Mucosa of rectum (tissue), 2 donors: Measurements from ENCODE around the gene PTPRD.
"Not testable (repeated sequence)": the region's sequence is repeated elsewhere in the genome, so short reads cannot be mapped to it uniquely, and the experiment has no call there.

Source experiments
- H3K27ac ChIP-seq, 2 donors: one replicate each; pipeline ENCODE4 v1.7.0; 2013; ENCODE audit warnings: inconsistent platforms in 2 of 2, low read depth in 2 of 2, low read length in 2 of 2
- H3K27me3 ChIP-seq, 2 donors: one replicate each; pipeline ENCODE4 v1.7.0; 2013; ENCODE audit warnings: low read length in 2 of 2; ENCODE audit not compliant: control insufficient read depth in 2 of 2, insufficient read depth in 2 of 2
- H3K36me3 ChIP-seq, 2 donors: one replicate each; pipeline ENCODE4 v1.7.0; 2013; ENCODE audit warnings: low read length in 2 of 2; ENCODE audit not compliant: control insufficient read depth in 2 of 2, insufficient read depth in 2 of 2
- H3K4me1 ChIP-seq, 2 donors: one replicate each; pipeline ENCODE4 v1.7.0; 2013; ENCODE audit warnings: low read length in 2 of 2, mild to moderate bottlenecking in 1 of 2; ENCODE audit not compliant: control insufficient read depth in 2 of 2, insufficient read depth in 2 of 2
- H3K4me3 ChIP-seq, 2 donors: one replicate each; pipeline ENCODE4 v1.7.0; 2013; ENCODE audit warnings: low read length in 2 of 2
- H3K9ac ChIP-seq, 2 donors: one replicate each; pipeline ENCODE4 v1.7.0; 2013; ENCODE audit warnings: low read length in 2 of 2, low read depth in 1 of 2, mild to moderate bottlenecking in 1 of 2
- H3K9me3 ChIP-seq, 2 donors: one replicate each; pipeline ENCODE4 v1.7.0; 2013; ENCODE audit warnings: low read length in 2 of 2; ENCODE audit not compliant: control insufficient read depth in 2 of 2
- donor health status: healthy.
- donor health status: Normal muscosa, but diverticular disease.

The PTPRD gene

GRCh38 chr9:9938432-9938831 is 674.4 kb downstream of the PTPRD start:
- Histone ChIP-seq H3K4me3 (no peak overlapping the region), H3K4me1 (no peaks in the 10 kb centered on the region), H3K9me3 (no peaks in the 10 kb centered on the region), H3K27me3 (no peaks in the 10 kb centered on the region), H3K36me3 (no peaks in the 10 kb centered on the region), H3K9ac (no peak overlapping the region), H3K27ac (no peak overlapping the region)

- H3K9ac ChIP-seq, H3K4me3 ChIP-seq, H3K27me3 ChIP-seq, H3K27ac ChIP-seq, H3K36me3 ChIP-seq, H3K9me3 ChIP-seq, H3K4me1 ChIP-seq: not testable (repeated sequence)
Measured at GRCh38 chr9:9931464-9931863, 681.3 kb downstream of the PTPRD start.

GRCh38 chr9:9924376-9924775 is 688.4 kb downstream of the PTPRD start:
- no peaks in the 10 kb centered on the region for H3K36me3 ChIP-seq
- no peak overlapping the region for H3K4me3 ChIP-seq
- H3K27ac ChIP-seq = no peak overlapping the region
- no peaks in the 10 kb centered on the region for H3K27me3 ChIP-seq
- H3K9me3 ChIP-seq = no peaks in the 10 kb centered on the region
- H3K4me1 ChIP-seq = no peaks in the 10 kb centered on the region
- no peak overlapping the region for H3K9ac ChIP-seq

- Histone ChIP-seq H3K36me3 (no peaks in the 10 kb centered on the region), H3K9me3 (no peaks in the 10 kb centered on the region), H3K4me1 (no peaks in the 10 kb centered on the region), H3K4me3 (no peak overlapping the region), H3K9ac (no peak overlapping the region), H3K27me3 (no peaks in the 10 kb centered on the region), H3K27ac (no peak overlapping the region)
Measured at GRCh38 chr9:9921805-9922204, 691.0 kb downstream of the PTPRD start.

GRCh38 chr9:9920425-9921060 is 692.3 kb downstream of the PTPRD start:
- Histone ChIP-seq H3K27ac (no peak overlapping the region), H3K36me3 (no peaks in the 10 kb centered on the region), H3K4me1 (no peaks in the 10 kb centered on the region), H3K9me3 (no peaks in the 10 kb centered on the region), H3K9ac (no peak overlapping the region), H3K4me3 (no peak overlapping the region), H3K27me3 (no peaks in the 10 kb centered on the region)

- H3K4me1 ChIP-seq = no peaks in the 10 kb centered on the region
- H3K9ac ChIP-seq = no peak overlapping the region
- no peaks in the 10 kb centered on the region for H3K27me3 ChIP-seq
- no peak overlapping the region for H3K27ac ChIP-seq
- H3K36me3 ChIP-seq = no peaks in the 10 kb centered on the region
- peaks cover 0 to 3% of the 10 kb centered on the region in 2 donors for H3K9me3 ChIP-seq
- H3K4me3 ChIP-seq = no peak overlapping the region
Measured at GRCh38 chr9:9919174-9919775, 693.5 kb downstream of the PTPRD start.

GRCh38 chr9:9917400-9917799 is 695.4 kb downstream of the PTPRD start:
- H3K9me3 ChIP-seq = peaks cover 0 to 3% of the 10 kb centered on the region in 2 donors

GRCh38 chr9:9914174-9914573 is 698.6 kb downstream of the PTPRD start:
- Histone ChIP-seq H3K27ac (no peak overlapping the region), H3K4me1 (no peaks in the 10 kb centered on the region), H3K4me3 (no peak overlapping the region), H3K27me3 (no peaks in the 10 kb centered on the region), H3K9me3 (peaks cover 0 to 3% of the 10 kb centered on the region in 2 donors), H3K9ac (no peak overlapping the region), H3K36me3 (no peaks in the 10 kb centered on the region)

More at GRCh38 chr9:9917400-9917799, 695.4 kb downstream of the PTPRD start:
- H3K36me3 ChIP-seq = no peaks in the 10 kb centered on the region
- no peak overlapping the region for H3K27ac ChIP-seq
- no peak overlapping the region for H3K9ac ChIP-seq
- H3K27me3 ChIP-seq = no peaks in the 10 kb centered on the region
- H3K4me3 ChIP-seq = no peak overlapping the region
- H3K4me1 ChIP-seq = no peaks in the 10 kb centered on the region

GRCh38 chr9:9913276-9913832 is 699.4 kb downstream of the PTPRD start:
- Histone ChIP-seq H3K36me3 (no peaks in the 10 kb centered on the region), H3K4me1 (no peaks in the 10 kb centered on the region), H3K27me3 (no peaks in the 10 kb centered on the region), H3K27ac (no peak overlapping the region), H3K9ac (no peak overlapping the region), H3K4me3 (no peak overlapping the region), H3K9me3 (peaks cover 0 to 3% of the 10 kb centered on the region in 2 donors)

- Histone ChIP-seq H3K27me3 (no peaks in the 10 kb centered on the region), H3K4me3 (no peak overlapping the region), H3K9ac (no peak overlapping the region), H3K4me1 (no peaks in the 10 kb centered on the region), H3K36me3 (no peaks in the 10 kb centered on the region), H3K27ac (no peak overlapping the region), H3K9me3 (peaks cover 0 to 3% of the 10 kb centered on the region in 2 donors)
Measured at GRCh38 chr9:9912459-9912858, 700.3 kb downstream of the PTPRD start.
